Measurements from ENCODE around the gene PFDN6. TPM values are rescaled to one million over a fixed set of nuclear protein-coding genes. Genes with fewer than 3 reads are reported as not detected.

The PFDN6 gene
- total RNA-seq, 1 experiment from 2014 or later: 95.7 TPM

GRCh38 chr6:33329058-33329457 is 39.7 kb downstream of the PFDN6 start:
- H3K9me3 Mint-ChIP-seq: no peaks in the 10 kb centered on the region
- CTCF ChIA-PET: interaction anchor here (0.7 to 1.3 kb wide), 3 partner anchors 11 to 62 kb away, joined by 3 to 4 read pairs (median 3); partner anchors contain the start of gene ZBTB22
- H3K36me3 Mint-ChIP-seq: no peaks in the 10 kb centered on the region

DNA sequence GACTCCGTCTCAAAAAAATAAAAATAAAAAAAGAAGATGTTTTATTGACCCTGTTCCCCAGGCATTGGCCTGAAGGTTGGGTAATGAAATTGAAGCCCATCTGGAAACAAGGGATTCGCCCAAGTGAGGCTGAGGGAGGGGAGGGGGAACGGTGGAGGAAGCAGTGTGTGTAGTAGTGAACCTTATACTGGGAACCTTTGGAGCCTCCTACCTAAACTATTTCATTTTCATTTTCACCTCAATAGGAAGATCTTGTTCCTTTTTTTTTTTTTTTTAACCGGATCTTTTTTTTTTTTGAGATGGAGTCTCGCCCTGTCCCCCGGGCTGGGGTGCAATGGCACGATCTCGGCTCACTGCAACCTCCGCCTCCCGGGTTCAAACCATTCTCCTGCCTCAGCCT is 41.3 kb downstream of the PFDN6 start:
- H3K27me3 Mint-ChIP-seq (ENCODE audit: low read depth): peaks cover 3% of the 10 kb centered on the region; the same call in 1 of the 2 replicates
- ATAC-seq (no peak), DNase-seq (ENCODE audit: low spot score) (no peak)
- no peak overlapping the region for H3K27ac Mint-ChIP-seq
- no peak overlapping the region for H3K4me3 Mint-ChIP-seq
- CTCF ChIA-PET: no interaction called here
- TF ChIP-seq ZNF232 (CRISPR knock-in tag; IDR thresholded peaks at IDR 0.05) (no peak), NR2C2 (CRISPR knock-in tag; IDR thresholded peaks at IDR 0.05) (no peak), OVOL2 (CRISPR knock-in tag; IDR thresholded peaks at IDR 0.05; ENCODE audit: borderline replicate concordance) (no peak), HMGA2 (CRISPR knock-in tag; IDR thresholded peaks at IDR 0.05) (no peak), TEAD1 (CRISPR knock-in tag; IDR thresholded peaks at IDR 0.05) (no peak), ZNF396 (CRISPR knock-in tag; IDR thresholded peaks at IDR 0.05; ENCODE audit: borderline replicate concordance) (no peak), USF1 (CRISPR knock-in tag; IDR thresholded peaks at IDR 0.05) (no peak), NR1H2 (CRISPR knock-in tag; IDR thresholded peaks at IDR 0.05) (no peak), IRF1 (CRISPR knock-in tag; IDR thresholded peaks at IDR 0.05) (no peak), RORB (CRISPR knock-in tag; IDR thresholded peaks at IDR 0.05) (no peak)
- TF ChIP-seq, protein P1, sequence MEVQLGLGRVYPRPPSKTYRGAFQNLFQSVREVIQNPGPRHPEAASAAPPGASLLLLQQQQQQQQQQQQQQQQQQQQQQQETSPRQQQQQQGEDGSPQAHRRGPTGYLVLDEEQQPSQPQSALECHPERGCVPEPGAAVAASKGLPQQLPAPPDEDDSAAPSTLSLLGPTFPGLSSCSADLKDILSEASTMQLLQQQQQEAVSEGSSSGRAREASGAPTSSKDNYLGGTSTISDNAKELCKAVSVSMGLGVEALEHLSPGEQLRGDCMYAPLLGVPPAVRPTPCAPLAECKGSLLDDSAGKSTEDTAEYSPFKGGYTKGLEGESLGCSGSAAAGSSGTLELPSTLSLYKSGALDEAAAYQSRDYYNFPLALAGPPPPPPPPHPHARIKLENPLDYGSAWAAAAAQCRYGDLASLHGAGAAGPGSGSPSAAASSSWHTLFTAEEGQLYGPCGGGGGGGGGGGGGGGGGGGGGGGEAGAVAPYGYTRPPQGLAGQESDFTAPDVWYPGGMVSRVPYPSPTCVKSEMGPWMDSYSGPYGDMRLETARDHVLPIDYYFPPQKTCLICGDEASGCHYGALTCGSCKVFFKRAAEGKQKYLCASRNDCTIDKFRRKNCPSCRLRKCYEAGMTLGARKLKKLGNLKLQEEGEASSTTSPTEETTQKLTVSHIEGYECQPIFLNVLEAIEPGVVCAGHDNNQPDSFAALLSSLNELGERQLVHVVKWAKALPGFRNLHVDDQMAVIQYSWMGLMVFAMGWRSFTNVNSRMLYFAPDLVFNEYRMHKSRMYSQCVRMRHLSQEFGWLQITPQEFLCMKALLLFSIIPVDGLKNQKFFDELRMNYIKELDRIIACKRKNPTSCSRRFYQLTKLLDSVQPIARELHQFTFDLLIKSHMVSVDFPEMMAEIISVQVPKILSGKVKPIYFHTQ (CRISPR knock-in tag; IDR thresholded peaks at IDR 0.05): no peak
- H3K36me3 Mint-ChIP-seq: no peaks in the 10 kb centered on the region
- H3K9me3 Mint-ChIP-seq: no peaks in the 10 kb centered on the region
- no peaks in the 10 kb centered on the region for H3K4me1 Mint-ChIP-seq
- POLR2A ChIA-PET: no interaction called here

More at GRCh38 chr6:33329058-33329457, 39.7 kb downstream of the PFDN6 start:
- Mint-ChIP-seq H3K4me3 (no peak overlapping the region), H3K4me1 (peaks cover 5% of the 10 kb centered on the region), H3K27ac (no peak overlapping the region; the same call in 1 of the 2 replicates), H3K27me3 (ENCODE audit: low read depth) (peaks cover 3% of the 10 kb centered on the region; the same call in 1 of the 2 replicates)
- no peak for ATAC-seq
- DNase-seq (ENCODE audit: low spot score): no peak
- POLR2A ChIA-PET: no interaction called here
- TF ChIP-seq GABPB1 (CRISPR knock-in tag; IDR thresholded peaks at IDR 0.05) (no peak), KAT7 (CRISPR knock-in tag; IDR thresholded peaks at IDR 0.05; ENCODE audit: borderline replicate concordance) (no peak), EMX1 (CRISPR knock-in tag; IDR thresholded peaks at IDR 0.05) (no peak), NFYB (CRISPR knock-in tag; conservative IDR thresholded peaks at IDR 0.05; ENCODE audit: low read depth) (no peak), MAX (CRISPR knock-in tag; IDR thresholded peaks at IDR 0.05) (no peak), ZNF219 (CRISPR knock-in tag; IDR thresholded peaks at IDR 0.05; ENCODE audit: borderline replicate concordance) (no peak), NFE2L1 (CRISPR knock-in tag; IDR thresholded peaks at IDR 0.05) (no peak), OVOL2 (CRISPR knock-in tag; IDR thresholded peaks at IDR 0.05; ENCODE audit: borderline replicate concordance) (no peak), RORB (CRISPR knock-in tag; IDR thresholded peaks at IDR 0.05) (no peak)
- TF ChIP-seq, protein P2, sequence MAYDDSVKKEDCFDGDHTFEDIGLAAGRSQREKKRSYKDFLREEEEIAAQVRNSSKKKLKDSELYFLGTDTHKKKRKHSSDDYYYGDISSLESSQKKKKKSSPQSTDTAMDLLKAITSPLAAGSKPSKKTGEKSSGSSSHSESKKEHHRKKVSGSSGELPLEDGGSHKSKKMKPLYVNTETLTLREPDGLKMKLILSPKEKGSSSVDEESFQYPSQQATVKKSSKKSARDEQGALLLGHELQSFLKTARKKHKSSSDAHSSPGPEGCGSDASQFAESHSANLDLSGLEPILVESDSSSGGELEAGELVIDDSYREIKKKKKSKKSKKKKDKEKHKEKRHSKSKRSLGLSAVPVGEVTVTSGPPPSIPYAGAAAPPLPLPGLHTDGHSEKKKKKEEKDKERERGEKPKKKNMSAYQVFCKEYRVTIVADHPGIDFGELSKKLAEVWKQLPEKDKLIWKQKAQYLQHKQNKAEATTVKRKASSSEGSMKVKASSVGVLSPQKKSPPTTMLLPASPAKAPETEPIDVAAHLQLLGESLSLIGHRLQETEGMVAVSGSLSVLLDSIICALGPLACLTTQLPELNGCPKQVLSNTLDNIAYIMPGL (CRISPR knock-in tag; IDR thresholded peaks at IDR 0.05): no peak
- TF ChIP-seq, protein P3, sequence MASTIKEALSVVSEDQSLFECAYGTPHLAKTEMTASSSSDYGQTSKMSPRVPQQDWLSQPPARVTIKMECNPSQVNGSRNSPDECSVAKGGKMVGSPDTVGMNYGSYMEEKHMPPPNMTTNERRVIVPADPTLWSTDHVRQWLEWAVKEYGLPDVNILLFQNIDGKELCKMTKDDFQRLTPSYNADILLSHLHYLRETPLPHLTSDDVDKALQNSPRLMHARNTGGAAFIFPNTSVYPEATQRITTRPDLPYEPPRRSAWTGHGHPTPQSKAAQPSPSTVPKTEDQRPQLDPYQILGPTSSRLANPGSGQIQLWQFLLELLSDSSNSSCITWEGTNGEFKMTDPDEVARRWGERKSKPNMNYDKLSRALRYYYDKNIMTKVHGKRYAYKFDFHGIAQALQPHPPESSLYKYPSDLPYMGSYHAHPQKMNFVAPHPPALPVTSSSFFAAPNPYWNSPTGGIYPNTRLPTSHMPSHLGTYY (CRISPR knock-in tag; IDR thresholded peaks at IDR 0.05): no peak
- TF ChIP-seq, protein P4, sequence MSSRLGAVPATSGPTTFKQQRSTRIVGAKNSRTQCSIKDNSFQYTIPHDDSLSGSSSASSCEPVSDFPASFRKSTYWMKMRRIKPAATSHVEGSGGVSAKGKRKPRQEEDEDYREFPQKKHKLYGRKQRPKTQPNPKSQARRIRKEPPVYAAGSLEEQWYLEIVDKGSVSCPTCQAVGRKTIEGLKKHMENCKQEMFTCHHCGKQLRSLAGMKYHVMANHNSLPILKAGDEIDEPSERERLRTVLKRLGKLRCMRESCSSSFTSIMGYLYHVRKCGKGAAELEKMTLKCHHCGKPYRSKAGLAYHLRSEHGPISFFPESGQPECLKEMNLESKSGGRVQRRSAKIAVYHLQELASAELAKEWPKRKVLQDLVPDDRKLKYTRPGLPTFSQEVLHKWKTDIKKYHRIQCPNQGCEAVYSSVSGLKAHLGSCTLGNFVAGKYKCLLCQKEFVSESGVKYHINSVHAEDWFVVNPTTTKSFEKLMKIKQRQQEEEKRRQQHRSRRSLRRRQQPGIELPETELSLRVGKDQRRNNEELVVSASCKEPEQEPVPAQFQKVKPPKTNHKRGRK (CRISPR knock-in tag; IDR thresholded peaks at IDR 0.05; ENCODE audit: borderline replicate concordance): no peak
- TF ChIP-seq, protein P5, sequence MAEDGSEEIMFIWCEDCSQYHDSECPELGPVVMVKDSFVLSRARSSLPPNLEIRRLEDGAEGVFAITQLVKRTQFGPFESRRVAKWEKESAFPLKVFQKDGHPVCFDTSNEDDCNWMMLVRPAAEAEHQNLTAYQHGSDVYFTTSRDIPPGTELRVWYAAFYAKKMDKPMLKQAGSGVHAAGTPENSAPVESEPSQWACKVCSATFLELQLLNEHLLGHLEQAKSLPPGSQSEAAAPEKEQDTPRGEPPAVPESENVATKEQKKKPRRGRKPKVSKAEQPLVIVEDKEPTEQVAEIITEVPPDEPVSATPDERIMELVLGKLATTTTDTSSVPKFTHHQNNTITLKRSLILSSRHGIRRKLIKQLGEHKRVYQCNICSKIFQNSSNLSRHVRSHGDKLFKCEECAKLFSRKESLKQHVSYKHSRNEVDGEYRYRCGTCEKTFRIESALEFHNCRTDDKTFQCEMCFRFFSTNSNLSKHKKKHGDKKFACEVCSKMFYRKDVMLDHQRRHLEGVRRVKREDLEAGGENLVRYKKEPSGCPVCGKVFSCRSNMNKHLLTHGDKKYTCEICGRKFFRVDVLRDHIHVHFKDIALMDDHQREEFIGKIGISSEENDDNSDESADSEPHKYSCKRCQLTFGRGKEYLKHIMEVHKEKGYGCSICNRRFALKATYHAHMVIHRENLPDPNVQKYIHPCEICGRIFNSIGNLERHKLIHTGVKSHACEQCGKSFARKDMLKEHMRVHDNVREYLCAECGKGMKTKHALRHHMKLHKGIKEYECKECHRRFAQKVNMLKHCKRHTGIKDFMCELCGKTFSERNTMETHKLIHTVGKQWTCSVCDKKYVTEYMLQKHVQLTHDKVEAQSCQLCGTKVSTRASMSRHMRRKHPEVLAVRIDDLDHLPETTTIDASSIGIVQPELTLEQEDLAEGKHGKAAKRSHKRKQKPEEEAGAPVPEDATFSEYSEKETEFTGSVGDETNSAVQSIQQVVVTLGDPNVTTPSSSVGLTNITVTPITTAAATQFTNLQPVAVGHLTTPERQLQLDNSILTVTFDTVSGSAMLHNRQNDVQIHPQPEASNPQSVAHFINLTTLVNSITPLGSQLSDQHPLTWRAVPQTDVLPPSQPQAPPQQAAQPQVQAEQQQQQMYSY (CRISPR knock-in tag; IDR thresholded peaks at IDR 0.05): no peak
